PFSK-1 (cell line): ENCODE results near the gene UNC13C.

Source experiments
- POLR2AphosphoS5 ChIP-seq: IDR thresholded peaks from 2 replicates; pipeline ENCODE4 v1.6.1; 2012; ENCODE audit warnings: low read depth, mild to moderate bottlenecking, control low read depth, low read length, moderate library complexity
- TAF1 ChIP-seq: IDR thresholded peaks from 2 replicates; pipeline ENCODE4 v1.6.1; 2012; ENCODE audit warnings: low read length, control low read depth, borderline replicate concordance; ENCODE audit not compliant: insufficient read depth

- TF ChIP-seq TAF1 (no peak), POLR2AphosphoS5 (no peak)
Measured at GRCh38 chr15:54082836-54083492, 104.7 kb downstream of the UNC13C start.
